ENCODE results near the gene LRRTM4.

DNA sequence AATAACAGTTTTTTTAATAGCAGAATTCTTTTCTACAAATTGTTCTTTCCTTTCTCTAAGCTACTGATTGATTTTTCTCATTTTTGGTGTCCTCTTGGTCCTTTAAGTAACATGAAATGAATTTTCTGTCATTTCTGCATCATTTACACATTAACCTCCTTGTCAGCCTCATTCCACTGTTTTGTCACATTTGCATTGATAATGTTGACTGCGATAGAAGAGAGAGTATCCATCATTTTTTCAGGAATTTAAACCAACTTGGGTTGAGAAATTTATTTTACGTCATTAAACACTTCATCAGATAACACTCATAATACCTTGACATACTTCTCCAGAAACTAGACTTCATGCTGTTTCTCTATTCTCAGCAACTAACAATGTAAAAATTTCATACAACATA lies 422.2 kb downstream of the LRRTM4 start:
- TF ChIP-seq, protein P1, sequence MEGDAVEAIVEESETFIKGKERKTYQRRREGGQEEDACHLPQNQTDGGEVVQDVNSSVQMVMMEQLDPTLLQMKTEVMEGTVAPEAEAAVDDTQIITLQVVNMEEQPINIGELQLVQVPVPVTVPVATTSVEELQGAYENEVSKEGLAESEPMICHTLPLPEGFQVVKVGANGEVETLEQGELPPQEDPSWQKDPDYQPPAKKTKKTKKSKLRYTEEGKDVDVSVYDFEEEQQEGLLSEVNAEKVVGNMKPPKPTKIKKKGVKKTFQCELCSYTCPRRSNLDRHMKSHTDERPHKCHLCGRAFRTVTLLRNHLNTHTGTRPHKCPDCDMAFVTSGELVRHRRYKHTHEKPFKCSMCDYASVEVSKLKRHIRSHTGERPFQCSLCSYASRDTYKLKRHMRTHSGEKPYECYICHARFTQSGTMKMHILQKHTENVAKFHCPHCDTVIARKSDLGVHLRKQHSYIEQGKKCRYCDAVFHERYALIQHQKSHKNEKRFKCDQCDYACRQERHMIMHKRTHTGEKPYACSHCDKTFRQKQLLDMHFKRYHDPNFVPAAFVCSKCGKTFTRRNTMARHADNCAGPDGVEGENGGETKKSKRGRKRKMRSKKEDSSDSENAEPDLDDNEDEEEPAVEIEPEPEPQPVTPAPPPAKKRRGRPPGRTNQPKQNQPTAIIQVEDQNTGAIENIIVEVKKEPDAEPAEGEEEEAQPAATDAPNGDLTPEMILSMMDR (IDR thresholded peaks at IDR 0.05; ENCODE audit: poor library complexity): no peak
- no peak for TF ChIP-seq EZH2 (IDR thresholded peaks at IDR 0.05; ENCODE audit: borderline replicate concordance)
- TF ChIP-seq EZH2phosphoT487 (IDR thresholded peaks at IDR 0.05; ENCODE audit: low read depth, severe bottlenecking, unreplicated experiment): no peak

Data from hepatocyte (in vitro differentiated cells).